ENCODE results near the gene LBHD1. TPM values are rescaled to one million over a fixed set of nuclear protein-coding genes. Genes with fewer than 3 reads are reported as not detected.
"Not testable (repeated sequence)": the region's sequence is repeated elsewhere in the genome, so short reads cannot be mapped to it uniquely, and the experiment has no call there.

The LBHD1 gene
- total RNA-seq, 4 donors from 2014 or later, result 7.5 to 16.1 (median 10.1) TPM

- H3K4me1 ChIP-seq, result peaks cover 12 to 17% (median 14%) of the 10 kb centered on the region in 4 donors
- H3K27ac ChIP-seq, result peak overlapping the region; percentile 88 to 96 (median 90)
- H3K27me3 ChIP-seq, result no peaks in the 10 kb centered on the region
- 13 to 27% methylated on average over 6 to 8 of the region's 8 CpGs for WGBS, 2 donors (ENCODE audit: low coverage in 1 of 2)
- in situ Hi-C loops (cut with MboI; ENCODE audit: low pct_ligation_motif_present in 1 of 4, low pct_unique_long_range_greater_than_20kb in 1 of 4, low sequenced_read_pairs in 3 of 4) (no loop called here), intact Hi-C loops (cut with DNase I; ENCODE audit: low total_unique reads) (no loop called here)
- no peaks in the 10 kb centered on the region for H3K9me3 ChIP-seq
- DNase-seq, result no peak
- peak overlapping the region; percentile 52 to 82 (median 59) for H3K4me3 ChIP-seq
- H3K36me3 ChIP-seq, result peaks cover 0 to 5% (median 2%) of the 10 kb centered on the region in 4 donors
- TF ChIP-seq CTCF (IDR thresholded peaks at IDR 0.05) (no peak), POLR2AphosphoS5 (IDR thresholded peaks at IDR 0.05) (no peak), POLR2A (IDR thresholded peaks at IDR 0.05) (no peak), EP300 (IDR thresholded peaks at IDR 0.05; ENCODE audit: low read depth) (no peak)
Measured at GRCh38 chr11:62621027-62621566, 51.0 kb downstream of the LBHD1 start.

GRCh38 chr11:62616957-62617356, 55.1 kb downstream of the LBHD1 start:
- intact Hi-C loops (cut with DNase I; ENCODE audit: low total_unique reads); H3K36me3 ChIP-seq; H3K27ac ChIP-seq; H3K4me3 ChIP-seq; H3K9me3 ChIP-seq; in situ Hi-C loops (cut with MboI; ENCODE audit: low pct_ligation_motif_present in 1 of 4, low pct_unique_long_range_greater_than_20kb in 1 of 4, low sequenced_read_pairs in 3 of 4); H3K27me3 ChIP-seq; DNase-seq: not testable (repeated sequence)
- H3K4me1 ChIP-seq, result peaks cover 16 to 28% (median 20%) of the 10 kb centered on the region in 4 donors
- WGBS, 2 donors (ENCODE audit: low coverage in 1 of 2), result 96% methylated on average over 14 of the region's 14 CpGs; no CpG with 5 or more reads in 1 of the 2 donors

- Histone ChIP-seq H3K4me1 (peaks cover 18 to 30% (median 23%) of the 10 kb centered on the region in 4 donors), H3K4me3 (no peak overlapping the region), H3K9me3 (no peaks in the 10 kb centered on the region), H3K27me3 (no peaks in the 10 kb centered on the region), H3K36me3 (no peaks in the 10 kb centered on the region), H3K27ac (no peak overlapping the region)
- in situ Hi-C loops (cut with MboI; ENCODE audit: low pct_ligation_motif_present in 1 of 4, low pct_unique_long_range_greater_than_20kb in 1 of 4, low sequenced_read_pairs in 3 of 4), result no loop called here
- no peak for DNase-seq
- TF ChIP-seq POLR2AphosphoS5 (IDR thresholded peaks at IDR 0.05) (no peak), EP300 (IDR thresholded peaks at IDR 0.05; ENCODE audit: low read depth) (no peak), POLR2A (IDR thresholded peaks at IDR 0.05) (no peak), CTCF (IDR thresholded peaks at IDR 0.05) (no peak)
- intact Hi-C loops (cut with DNase I; ENCODE audit: low total_unique reads), result no loop called here
- WGBS, 2 donors (ENCODE audit: low coverage in 1 of 2), result 91% methylated on average over 7 of the region's 7 CpGs; no CpG with 5 or more reads in 1 of the 2 donors
Measured at GRCh38 chr11:62615521-62615920, 56.5 kb downstream of the LBHD1 start.

GRCh38 chr11:62614275-62614674, 57.8 kb downstream of the LBHD1 start:
- in situ Hi-C loops (cut with MboI; ENCODE audit: low pct_ligation_motif_present in 1 of 4, low pct_unique_long_range_greater_than_20kb in 1 of 4, low sequenced_read_pairs in 3 of 4), result no loop called here
- no peak for DNase-seq
- H3K4me1 ChIP-seq, result peaks cover 16 to 24% (median 18%) of the 10 kb centered on the region in 4 donors
- 73 to 100% methylated on average over 1 to 8 of the region's 8 CpGs for WGBS, 2 donors (ENCODE audit: low coverage in 1 of 2)
- H3K27me3 ChIP-seq, result no peaks in the 10 kb centered on the region
- intact Hi-C loops (cut with DNase I; ENCODE audit: low total_unique reads), result no loop called here
- no peak for TF ChIP-seq POLR2A (IDR thresholded peaks at IDR 0.05)
- no peak for TF ChIP-seq CTCF (IDR thresholded peaks at IDR 0.05)
- TF ChIP-seq POLR2AphosphoS5 (IDR thresholded peaks at IDR 0.05), result no peak
- TF ChIP-seq EP300 (IDR thresholded peaks at IDR 0.05; ENCODE audit: low read depth), result no peak
- no peaks in the 10 kb centered on the region for H3K9me3 ChIP-seq
- H3K36me3 ChIP-seq, result no peaks in the 10 kb centered on the region
- peak overlapping the region in 1 of 4 donors; percentile 97 for H3K27ac ChIP-seq
- no peak overlapping the region for H3K4me3 ChIP-seq

Data from transverse colon (tissue), 4 donors.